HG02943 (cell line): ENCODE results near the gene ATF6.
"Not testable (repeated sequence)": the region's sequence is repeated elsewhere in the genome, so short reads cannot be mapped to it uniquely, and the experiment has no call there.

Experiments
- ATAC-seq: cut with Tn5 transposase; IDR thresholded peaks from one replicate; pipeline ENCODE4 v1.9.1; 2021; ENCODE audit warnings: mild to moderate bottlenecking, low read depth, moderate library complexity; ENCODE audit not compliant: unreplicated experiment

Gene ATF6

DNA sequence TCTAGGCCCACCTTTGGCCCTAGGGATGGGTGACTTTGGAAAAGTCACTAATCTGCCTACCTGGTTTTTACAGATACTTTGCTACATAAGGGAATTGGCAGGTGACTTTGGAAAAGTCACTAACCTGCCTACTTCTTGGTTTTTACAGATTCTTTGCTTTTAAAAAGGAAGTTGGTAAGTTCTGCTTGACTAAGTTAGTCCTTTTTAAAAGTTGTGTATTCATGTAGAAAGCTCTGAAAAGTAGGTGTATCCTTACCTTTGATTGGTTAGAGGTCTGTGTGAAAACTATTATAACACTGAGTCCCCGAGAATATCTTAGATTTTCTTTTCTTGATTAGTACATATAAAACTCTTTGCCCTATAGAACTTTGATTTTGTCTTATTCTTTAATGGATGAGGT, 12.4 kb downstream of the ATF6 start:
- ATAC-seq = no peak

DNA sequence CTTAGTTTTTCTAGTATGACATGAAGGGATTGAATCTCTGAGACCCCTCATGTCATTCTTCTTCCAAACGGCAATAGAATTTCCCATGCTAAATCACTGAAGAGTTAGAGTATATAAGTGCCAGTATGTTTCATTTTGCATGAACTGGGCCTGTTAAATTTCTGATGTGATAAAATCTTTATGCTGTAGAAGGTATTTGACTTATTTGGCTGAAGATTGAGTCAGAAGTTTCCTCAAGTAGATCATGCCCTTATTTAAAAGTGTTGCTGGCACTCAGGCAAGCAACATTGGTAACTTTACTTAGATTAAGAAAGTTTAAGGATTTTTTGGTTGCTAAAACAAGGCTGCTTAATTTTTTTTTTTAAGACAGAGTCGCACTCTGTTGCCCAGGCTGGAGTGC, 13.3 kb downstream of the ATF6 start:
- no peak for ATAC-seq

DNA sequence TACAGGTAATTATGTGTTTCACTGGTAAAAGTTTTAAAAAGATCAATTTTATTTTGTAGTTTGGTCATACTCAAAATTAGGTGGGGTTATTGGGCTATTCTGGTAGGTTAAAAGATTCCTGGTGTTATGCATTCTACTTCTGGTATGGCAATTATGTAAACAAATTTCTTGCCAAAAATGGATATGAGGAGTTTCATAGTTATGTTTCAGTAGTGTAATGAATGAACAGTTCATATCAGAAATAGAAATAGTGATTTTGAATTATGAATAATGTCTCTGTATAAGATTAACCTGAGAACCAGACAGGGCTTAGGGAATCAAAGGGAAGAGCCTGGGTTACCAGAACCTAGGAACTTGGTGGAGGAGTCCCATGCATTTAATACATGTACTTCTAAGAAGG, 15.9 kb downstream of the ATF6 start:
- no peak for ATAC-seq

DNA sequence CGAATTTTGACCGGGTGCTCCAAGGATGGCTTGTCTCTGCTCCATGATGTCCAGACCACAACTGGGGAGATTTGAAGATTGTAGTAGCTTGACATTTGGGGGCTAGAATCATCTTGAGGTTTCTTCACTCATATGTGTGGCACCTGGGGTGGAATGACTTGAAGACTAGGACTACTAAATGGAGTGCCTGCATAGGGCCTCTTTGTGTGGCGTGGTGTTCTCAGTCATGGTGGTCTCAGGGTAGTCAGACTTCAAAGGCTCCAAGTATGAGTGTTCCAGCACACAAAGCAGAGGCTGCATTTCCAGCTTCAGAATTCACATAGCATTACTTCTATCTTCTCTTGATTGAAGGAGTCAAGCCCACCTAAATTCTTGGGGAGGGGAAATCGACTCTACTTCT, 16.8 kb downstream of the ATF6 start:
- ATAC-seq = no peak

DNA sequence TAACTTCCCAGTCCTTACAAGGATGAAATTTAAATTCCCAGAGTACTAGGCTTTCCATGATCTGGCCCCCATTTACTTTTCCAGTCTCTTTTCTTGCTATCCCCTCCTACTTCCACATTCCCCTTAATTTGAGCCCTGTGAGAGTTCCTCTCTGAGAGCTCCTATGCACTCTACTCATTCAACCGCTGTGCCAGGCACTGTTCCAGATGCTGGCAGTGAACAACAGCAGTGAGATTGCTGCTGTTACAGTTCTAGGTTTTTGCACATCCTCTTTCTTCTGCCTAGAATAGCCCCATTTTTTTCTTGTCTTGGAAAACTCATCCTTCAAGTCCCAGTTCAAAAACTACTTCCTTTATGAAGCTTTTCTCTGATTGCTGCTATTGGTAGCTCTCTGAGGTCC, 18.8 kb downstream of the ATF6 start:
- ATAC-seq = no peak

DNA sequence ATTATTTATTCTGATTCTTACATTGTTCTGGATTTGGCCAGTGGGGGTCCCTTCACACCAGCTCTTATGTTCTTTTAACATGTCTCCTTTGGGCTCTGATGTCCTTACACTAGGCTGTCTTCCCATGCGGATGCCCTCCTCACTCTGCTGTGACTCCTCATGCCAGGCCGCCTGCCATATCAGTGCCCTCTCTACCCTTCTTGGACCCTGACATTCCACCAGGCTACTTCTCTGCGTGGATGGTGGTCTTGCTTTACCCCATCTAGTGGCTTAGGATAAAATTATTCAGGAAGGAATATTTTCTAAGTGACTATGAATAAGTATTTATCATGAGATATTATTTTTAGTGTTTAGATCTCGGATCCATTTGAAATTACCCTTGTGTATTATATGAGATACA, 21.2 kb downstream of the ATF6 start:
- ATAC-seq = no peak

DNA sequence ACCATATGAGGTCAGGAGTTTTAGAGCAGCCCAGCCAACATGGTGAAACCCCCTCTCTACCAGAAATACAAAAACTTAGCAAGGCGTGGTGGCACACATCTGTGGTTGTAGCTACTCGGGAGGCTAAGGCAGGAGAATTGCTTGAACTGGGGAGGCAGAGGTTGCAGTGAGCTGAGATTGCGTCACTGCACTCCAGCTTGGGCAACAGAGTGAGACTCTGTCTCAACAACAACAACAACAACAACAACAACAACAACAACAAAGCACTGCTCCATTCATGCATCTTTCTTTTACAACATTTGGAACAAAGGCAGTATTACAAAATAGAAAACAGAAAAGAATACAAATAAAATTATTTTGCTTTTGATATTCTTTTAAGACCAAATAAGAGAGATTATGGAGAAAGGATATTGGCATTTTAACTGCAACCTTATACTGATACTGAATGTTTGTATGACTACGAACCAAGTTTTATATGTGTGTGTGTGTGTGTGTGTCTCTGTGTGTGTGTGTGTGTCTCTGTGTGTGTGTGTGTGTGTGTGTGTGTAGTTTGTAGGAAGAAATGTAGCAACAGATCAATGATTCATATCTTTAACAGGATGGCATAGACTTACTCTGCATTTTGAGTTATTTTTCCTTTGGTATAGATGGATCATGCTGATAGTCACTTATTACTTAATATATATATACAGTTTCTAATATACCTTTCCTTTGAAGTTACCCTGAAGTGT, 24.6 kb downstream of the ATF6 start:
- no peak for ATAC-seq

DNA sequence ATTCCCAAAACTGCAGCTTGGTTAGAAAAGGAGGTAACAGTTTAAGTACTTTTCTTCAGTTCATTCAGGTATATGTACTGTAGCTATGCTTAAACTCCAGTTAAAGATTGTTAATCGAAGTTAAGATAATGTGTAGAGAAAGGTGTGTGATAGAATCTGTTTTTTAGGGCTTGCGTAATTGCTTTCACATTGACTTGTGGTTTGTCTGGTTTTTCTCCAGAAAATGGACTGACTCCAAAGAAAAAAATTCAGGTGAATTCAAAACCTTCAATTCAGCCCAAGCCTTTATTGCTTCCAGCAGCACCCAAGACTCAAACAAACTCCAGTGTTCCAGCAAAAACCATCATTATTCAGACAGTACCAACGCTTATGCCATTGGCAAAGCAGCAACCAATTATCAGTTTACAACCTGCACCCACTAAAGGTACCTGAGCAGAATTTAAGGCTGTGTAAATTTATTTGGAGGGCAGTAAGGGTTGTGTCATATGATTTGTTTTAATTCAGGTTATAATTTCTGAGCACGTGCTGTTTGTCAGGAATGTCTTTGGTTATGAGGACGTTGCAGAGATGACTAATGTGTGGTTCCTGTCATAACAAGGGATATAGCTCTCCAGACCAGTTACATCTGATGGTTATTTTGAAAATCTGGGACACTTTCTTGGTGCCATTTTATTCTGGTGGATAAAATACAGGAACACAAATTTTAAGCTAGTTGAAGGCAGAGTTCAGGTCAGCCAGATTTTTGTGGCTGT, 26.0 kb downstream of the ATF6 start:
- ATAC-seq = no peak

DNA sequence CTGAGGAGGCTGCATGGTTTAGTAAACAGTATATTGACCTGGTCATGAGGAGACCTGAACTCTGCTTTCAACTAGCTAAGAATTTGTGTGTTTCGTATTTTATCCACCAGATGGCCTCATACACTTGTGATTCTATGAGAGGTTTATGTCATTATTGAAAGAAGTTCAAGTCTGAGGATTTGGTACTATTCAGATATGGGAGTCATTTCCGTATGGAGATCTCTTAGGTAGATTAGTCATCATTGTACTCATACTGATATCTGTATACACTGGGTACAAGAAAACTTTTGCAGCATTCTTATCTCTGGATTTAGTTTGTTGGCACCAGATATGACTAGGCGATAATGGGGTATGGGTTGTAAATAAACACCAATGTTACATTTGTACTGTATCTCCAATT, 26.6 kb downstream of the ATF6 start:
- ATAC-seq = no peak

DNA sequence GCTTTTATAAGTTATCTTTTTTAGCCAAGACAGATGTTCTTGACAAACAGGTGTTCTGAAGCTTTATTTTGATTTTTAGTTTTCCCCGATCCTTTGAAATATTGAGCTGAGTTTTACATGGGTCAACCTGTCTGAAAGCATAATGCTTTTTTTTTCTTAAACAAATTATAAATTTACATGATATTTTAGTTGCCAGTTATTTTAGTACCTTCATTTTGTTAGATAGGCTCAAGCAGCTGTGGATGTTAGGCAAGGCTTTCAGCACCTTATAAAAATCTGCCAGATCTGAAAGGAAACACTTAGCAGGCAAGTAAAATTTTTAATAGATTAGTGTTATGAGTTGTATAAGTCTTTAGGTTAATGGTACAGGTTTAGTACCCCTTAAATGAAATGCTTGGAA, 33.7 kb downstream of the ATF6 start:
- ATAC-seq = no peak

DNA sequence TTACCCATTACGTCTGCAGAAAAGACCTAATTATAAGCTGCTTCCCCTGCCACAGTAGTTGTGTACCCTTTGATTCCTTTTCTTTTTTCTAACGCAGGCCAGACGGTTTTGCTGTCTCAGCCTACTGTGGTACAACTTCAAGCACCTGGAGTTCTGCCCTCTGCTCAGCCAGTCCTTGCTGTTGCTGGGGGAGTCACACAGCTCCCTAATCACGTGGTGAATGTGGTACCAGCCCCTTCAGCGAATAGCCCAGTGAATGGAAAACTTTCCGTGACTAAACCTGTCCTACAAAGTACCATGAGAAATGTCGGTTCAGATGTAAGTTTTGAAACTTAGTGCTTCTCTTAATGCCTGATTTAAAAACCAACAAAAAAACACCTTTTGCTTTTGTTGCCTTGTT, 35.8 kb downstream of the ATF6 start:
- no peak for ATAC-seq

DNA sequence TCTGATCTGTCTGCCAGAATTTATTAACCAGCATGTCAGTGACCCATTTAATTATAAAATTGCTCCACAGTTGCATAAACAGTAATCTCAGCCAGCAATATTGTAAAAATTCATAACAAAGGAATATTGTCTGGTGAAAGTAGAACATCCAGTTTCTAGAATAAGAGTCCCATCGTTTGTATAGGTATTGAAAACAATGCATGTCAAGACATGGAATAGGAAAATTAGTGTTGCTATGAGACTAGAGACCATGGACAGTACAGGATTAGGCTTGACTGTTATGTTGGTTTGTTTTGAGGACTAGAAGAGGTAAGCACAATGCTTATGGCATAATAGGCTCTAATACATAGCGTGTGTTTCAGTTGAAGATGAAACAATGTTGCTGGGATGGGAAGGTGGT, 37.1 kb downstream of the ATF6 start:
- no peak for ATAC-seq

DNA sequence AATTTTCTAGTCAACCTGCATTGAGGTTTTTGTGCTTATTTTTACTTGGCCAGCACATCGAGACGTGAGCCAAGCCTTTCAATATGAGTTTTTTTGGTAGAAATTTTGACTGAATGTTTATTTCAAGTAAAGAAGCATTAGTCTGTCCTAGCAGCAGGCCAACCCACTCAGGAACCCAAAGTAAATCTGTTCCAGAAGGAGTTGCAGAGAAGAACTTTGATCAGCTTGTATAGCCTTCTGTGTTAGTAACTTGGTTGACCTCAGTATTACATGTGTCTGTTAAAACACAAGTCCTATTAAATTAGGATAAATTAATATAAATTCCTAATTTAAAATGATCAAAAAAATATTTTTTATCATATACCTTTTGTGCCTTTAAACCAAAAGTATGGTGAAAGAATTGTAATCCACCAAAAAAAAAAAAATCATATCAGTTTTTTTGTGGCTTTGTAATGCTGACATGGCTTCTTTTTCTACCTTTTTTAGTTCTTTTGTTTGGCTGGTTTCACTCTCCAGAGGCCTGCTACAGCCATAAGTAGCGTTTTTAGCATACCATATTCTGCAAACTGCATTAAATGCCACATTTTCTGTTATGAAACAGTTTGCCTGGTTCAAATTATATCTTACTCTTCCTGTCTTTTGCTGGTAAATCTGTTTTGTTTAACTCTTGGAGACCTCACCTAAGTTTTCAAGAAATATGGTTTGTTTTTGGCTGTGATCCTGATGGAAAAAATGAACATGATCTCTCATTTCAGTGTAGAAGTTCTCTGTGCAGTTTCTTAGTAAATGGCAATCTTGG, 39.5 kb downstream of the ATF6 start:
- no peak for ATAC-seq

DNA sequence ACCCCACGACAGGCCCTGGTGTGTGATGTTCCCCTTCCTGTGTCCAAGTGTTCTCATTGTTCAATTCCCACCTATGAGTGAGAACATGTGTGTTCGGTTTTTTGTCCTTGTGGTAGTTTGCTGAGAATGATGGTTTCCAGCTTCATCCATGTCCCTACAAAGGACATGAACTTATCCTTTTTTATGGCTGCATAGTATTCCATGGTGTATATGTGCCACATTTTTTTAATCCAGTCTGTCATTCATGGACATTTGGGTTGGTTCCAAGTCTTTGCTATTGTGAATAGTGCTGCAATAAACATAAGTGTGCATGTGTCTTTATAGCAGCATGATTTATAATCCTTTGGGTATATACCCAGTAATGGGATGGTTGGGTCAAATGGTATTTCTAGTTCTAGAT, 43.1 kb downstream of the ATF6 start:
- not testable (repeated sequence) for ATAC-seq

DNA sequence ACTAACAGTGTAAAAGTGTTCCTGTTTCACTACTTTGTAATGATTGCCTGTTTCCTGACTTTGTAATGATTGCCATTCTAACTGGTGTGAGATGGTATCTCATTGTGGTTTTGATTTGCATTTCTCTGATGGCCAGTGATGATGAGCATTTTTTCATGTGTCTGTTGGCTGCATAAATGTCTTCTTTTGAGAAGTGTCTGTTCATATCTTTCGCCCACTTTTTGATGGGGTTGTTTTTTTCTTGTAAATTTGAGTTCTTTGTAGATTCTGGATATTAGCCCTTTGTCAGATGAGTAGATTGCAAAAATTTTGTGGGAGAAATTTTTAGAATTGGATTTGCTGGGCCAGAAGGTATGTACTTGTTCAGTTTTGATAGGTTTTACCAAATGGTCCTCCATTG, 43.5 kb downstream of the ATF6 start:
- not testable (repeated sequence) for ATAC-seq

DNA sequence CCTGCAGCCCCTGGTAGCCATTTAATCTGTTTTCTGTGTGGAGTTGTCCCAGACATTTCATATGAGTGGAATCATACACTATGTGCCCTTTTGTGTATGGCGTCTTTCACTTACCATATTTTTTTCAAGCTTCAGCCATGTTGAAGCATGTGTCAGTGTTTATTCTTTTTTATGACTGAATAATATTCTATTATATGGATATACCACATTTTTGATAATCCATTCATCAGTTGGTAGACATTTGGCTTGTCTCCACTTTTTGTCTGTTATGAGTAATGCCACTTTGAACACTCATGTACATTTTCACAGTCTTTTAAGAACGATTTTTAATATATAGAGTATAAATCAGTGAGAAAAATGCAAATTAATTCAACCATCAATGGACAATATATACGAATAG, 44.7 kb downstream of the ATF6 start:
- ATAC-seq = no peak

DNA sequence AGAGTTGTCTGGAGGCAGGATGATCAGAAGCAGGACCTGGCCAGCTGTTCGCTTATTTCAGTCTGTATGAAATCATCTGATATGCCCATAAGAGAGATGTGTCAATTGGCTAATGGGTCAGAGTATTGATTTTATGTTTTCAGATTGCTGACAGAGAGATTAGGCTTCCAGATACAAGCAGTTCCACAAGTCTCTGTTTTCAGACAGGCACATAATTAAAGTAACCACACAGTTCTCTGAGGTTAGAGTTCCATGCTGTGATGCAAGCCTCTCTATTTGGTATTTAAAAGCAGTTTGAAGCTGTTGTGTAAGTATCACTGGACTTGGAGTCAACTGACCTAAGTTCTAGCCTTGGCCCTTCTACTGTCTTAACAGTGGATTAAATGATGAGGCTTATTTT, 50.1 kb downstream of the ATF6 start:
- no peak for ATAC-seq

DNA sequence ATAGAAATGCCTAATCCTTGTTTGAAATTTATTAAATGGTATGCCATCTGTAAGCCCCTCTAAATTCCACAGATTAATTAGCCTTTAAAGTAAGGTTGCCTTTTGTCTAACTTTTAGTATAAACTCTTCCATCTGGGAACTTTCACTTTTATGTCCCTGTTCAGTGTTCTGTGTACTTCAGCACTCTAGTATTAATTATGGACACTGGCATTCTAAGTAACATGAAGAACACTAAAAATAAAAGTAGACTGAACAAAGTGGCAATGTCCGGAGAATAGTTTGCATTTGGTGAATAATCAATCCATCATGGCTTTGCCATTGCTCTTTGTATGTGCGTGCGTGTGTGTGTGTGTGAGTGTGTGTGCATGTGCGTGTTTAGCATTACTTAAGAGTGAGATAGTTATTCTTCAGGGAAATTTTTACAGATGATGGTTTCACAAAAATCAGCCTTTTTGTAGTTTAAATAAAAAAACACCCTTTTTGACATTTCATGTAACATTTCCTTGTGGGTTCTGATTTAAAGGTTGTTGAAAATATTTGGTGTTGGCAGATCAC, 51.1 kb downstream of the ATF6 start:
- no peak for ATAC-seq

DNA sequence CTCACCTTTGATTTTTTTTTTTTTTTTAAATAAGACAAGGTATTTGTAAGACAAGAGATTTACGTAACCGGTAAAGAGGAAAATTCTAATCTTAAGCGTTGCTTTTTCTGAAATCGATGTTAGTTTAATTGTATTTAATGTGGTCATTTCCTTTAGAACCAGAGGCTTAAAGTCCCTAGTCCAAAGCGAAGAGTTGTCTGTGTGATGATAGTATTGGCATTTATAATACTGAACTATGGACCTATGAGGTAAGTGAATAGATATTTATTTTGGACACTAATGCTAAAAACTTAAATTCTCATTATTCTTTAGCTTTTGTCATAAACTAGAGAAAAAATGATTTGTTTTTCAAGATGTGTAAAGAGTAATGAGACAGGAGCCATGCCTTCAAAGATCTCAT, 54.8 kb downstream of the ATF6 start:
- no peak for ATAC-seq

DNA sequence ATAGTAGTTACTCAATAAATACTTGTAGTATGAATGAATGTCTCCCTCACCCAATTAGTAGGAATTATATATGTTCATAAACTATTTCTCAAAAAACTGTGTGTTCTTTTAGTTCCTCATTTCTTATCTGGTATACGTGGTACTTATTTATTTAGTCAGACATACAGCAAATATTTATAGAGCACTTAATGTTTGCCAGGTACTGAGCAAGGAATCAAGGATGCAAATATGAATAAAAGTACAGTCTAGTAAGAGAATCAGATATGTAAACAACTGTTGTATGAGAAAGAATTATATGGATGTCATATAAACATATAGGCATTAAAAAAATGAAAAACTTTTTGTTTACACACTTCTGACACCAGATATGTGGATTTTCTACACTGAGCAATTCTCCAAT, 58.5 kb downstream of the ATF6 start:
- no peak for ATAC-seq

DNA sequence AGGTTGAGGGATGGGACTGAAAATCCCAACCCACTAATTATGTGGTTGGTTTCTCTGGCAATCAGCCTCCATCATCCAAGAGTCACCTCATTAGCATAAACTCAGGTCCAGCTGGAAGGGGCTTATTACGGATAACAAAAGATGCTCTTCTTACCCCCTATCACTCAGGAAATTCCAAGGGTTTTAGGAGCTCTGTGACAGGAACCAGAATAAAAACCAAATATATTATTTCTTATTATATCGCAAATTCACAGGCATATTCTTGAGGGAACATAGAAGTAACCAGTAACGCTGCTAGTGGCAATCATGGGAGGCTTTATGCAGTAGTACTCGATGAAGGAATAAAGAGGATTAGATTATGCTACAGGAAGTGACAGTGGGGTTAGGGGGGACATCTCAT, 59.7 kb downstream of the ATF6 start:
- no peak for ATAC-seq
